Measurements from ENCODE around the gene CZIB.

GRCh38 chr1:53187401-53187800 lies 33.0 kb downstream of the CZIB start:
- TF ChIP-seq CTCF (IDR thresholded peaks at IDR 0.05; ENCODE audit: low read length) (no peak), EZH2 (IDR thresholded peaks at IDR 0.05; ENCODE audit: borderline replicate concordance, low read length) (no peak)

Measured in OCI-LY1 (cell line).